Thoracic aorta (tissue), 2 donors: ENCODE results near the gene ZNF682. TPM values are rescaled to one million over a fixed set of nuclear protein-coding genes. Genes with fewer than 3 reads are reported as not detected.
"Not testable (repeated sequence)": the region's sequence is repeated elsewhere in the genome, so short reads cannot be mapped to it uniquely, and the experiment has no call there.

Source experiments
- ATAC-seq: fragments of 150-250 bp; one replicate; pipeline ENCODE4 v1.8.0; 2017; ENCODE audit warnings: low read depth; ENCODE audit not compliant: insufficient number of reproducible peaks, low FRiP score
- DNase-seq: peaks from one replicate; pipeline ENCODE4 v3.0.0-alpha.2; 2020; ENCODE audit warnings: low spot score
- H3K27ac ChIP-seq, 2 donors: fragments of 200-600 bp; sonication (generic); 1 replicate in 1 of 2; 2 replicates in 1 of 2; pipeline ENCODE4 v1.5.1; 2016; ENCODE audit warnings: mild to moderate bottlenecking in 2 of 2, moderate library complexity in 2 of 2
- H3K27me3 ChIP-seq: fragments of 200-600 bp; sonication (generic); replicated peaks from 2 replicates; pipeline ENCODE4 v1.6.0; 2016; ENCODE audit warnings: mild to moderate bottlenecking; ENCODE audit not compliant: insufficient read depth
- H3K36me3 ChIP-seq: fragments of 200-600 bp; sonication (generic); one replicate; pipeline ENCODE4 v1.5.1; 2016
- H3K4me1 ChIP-seq, 2 donors: fragments of 200-600 bp; sonication (generic); 1 replicate in 1 of 2; 2 replicates in 1 of 2; pipeline versions ENCODE4 v1.5.1 to v1.6.0; 2016; ENCODE audit warnings: low read depth in 2 of 2, mild to moderate bottlenecking in 1 of 2; ENCODE audit not compliant: control insufficient read depth in 1 of 2
- H3K4me3 ChIP-seq: fragments of 200-600 bp; sonication (generic); 2 replicates; pipeline ENCODE4 v1.5.1; 2016; ENCODE audit warnings: mild to moderate bottlenecking
- H3K9me3 ChIP-seq: fragments of 200-600 bp; sonication (generic); 2 replicates; pipeline ENCODE4 v1.5.1; 2016
- total RNA-seq, 2 donors: library from RNA; depleted of rRNA; stranded (reverse); fragments of >200 nt; gene quantifications; one replicate each; pipeline versions ENCODE4 v1.1.0 to v1.2.3, GENCODE V29; 2016
- TF ChIP-seq, protein P1 (sequence below): fragments of 200-600 bp; sonication (generic); IDR thresholded peaks from one replicate; pipeline ENCODE4 v1.5.1; 2019; ENCODE audit warnings: antibody characterized with exemption

Gene ZNF682
- total RNA-seq, 2 donors from 2014 or later: 0.54 to 2.3 TPM

DNA sequence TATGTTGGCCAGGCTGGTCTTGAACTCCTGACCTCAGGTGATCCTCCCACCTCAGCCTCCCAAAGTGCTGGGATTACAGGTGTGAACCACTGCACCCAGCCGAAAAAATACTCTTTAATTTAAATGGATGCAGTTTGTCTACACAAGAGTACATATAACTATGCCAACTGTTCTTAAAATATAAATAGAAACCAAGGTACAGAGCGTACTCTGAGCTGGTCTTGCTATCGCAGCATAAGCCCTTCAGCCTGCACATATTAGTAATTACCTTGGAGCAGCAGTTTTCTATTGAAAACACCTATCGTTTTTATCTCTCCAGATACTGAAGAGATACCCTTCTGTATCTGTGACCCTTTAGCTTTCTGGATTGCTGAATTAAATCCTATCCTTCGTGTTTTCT, 3.4 kb downstream of the ZNF682 start:
- ATAC-seq (no peak), DNase-seq (no peak)
- no peaks in the 10 kb centered on the region for H3K9me3 ChIP-seq
- TF ChIP-seq, protein P1, sequence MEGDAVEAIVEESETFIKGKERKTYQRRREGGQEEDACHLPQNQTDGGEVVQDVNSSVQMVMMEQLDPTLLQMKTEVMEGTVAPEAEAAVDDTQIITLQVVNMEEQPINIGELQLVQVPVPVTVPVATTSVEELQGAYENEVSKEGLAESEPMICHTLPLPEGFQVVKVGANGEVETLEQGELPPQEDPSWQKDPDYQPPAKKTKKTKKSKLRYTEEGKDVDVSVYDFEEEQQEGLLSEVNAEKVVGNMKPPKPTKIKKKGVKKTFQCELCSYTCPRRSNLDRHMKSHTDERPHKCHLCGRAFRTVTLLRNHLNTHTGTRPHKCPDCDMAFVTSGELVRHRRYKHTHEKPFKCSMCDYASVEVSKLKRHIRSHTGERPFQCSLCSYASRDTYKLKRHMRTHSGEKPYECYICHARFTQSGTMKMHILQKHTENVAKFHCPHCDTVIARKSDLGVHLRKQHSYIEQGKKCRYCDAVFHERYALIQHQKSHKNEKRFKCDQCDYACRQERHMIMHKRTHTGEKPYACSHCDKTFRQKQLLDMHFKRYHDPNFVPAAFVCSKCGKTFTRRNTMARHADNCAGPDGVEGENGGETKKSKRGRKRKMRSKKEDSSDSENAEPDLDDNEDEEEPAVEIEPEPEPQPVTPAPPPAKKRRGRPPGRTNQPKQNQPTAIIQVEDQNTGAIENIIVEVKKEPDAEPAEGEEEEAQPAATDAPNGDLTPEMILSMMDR: no peak
- no peak overlapping the region for H3K27ac ChIP-seq
- H3K36me3 ChIP-seq: peaks cover 5% of the 10 kb centered on the region
- no peaks in the 10 kb centered on the region for H3K27me3 ChIP-seq
- H3K4me3 ChIP-seq: no peak overlapping the region
- H3K4me1 ChIP-seq: peaks cover 6% of the 10 kb centered on the region in 2 donors

DNA sequence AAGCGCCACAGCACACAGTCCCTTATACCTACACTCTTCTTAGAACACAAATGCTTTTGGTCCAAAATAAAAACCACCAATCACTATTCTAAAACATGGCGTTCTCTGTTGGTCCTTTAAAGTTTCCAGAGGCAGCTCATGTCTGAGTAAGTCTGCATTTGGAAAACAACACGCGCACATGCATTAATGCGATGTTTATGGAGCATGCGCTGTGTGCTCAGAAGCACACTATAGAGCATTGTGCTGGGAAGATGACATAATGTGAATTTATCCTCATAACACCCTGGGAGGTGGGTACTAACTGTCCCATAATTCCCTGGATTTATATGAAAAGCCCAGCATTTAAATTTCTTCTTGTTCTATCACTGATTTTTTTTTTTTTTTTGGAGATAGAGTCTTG, 10.7 kb downstream of the ZNF682 start:
- H3K9me3 ChIP-seq: no peaks in the 10 kb centered on the region
- DNase-seq: no peak
- H3K27me3 ChIP-seq: no peaks in the 10 kb centered on the region
- no peak overlapping the region for H3K27ac ChIP-seq
- no peaks in the 10 kb centered on the region for H3K4me1 ChIP-seq
- ATAC-seq: no peak
- TF ChIP-seq, protein P1: no peak
- peaks cover 8% of the 10 kb centered on the region for H3K36me3 ChIP-seq
- no peak overlapping the region for H3K4me3 ChIP-seq

DNA sequence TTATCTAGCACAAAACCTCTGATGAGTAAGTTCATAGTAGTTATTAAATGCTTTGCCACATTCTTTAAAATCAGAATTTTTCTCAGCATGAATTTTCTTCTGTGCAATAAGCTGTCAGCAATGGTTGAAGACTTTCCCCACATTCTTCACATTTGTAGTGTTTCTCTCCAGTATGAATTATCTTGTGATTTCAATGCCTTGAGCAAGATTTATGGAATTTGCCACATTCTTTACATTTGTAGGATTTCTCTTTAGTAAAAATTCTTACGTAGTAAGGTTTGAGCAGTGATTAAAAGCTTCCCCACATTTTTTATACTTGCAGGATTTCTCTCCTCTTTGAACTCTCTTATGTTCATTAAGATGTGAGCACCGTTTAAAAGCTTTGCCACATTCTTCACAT, 33.6 kb downstream of the ZNF682 start:
- no peaks in the 10 kb centered on the region for H3K27me3 ChIP-seq
- H3K27ac ChIP-seq: no peak overlapping the region
- ATAC-seq (no peak), DNase-seq (no peak)
- TF ChIP-seq, protein P1: no peak
- peaks cover 39% of the 10 kb centered on the region for H3K9me3 ChIP-seq
- no peaks in the 10 kb centered on the region for H3K4me1 ChIP-seq
- H3K4me3 ChIP-seq: no peak overlapping the region
- H3K36me3 ChIP-seq: peaks cover 26% of the 10 kb centered on the region

DNA sequence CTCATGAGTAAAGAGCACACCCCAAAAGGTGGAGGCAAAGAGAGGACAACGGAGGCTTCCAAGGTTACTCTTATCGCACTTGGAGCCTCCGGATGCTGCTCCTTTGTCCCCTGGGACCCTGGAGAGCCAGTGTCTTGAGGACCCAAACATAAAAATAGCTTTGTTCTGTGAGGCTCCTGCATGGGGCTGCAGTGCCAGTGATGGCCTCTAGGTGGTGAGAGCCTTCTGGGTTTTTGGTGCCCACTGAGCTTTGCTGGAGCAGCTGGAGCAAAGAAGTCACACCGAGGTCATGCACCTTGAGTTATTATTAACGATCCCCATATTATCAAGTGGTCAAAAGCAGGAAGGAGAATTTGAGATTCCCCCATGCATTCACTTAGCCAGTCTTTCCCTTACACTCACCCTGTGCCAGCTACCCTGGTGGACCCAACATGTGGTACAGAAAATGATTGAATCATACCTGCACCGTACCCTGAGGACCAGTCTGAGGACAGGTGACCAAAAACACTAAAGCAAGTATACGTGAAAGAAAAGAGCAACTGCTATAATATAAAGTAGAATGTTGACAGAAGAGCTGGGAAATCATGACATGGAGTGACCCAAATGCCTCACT, 41.5 kb downstream of the ZNF682 start:
- no peak for ATAC-seq

DNA sequence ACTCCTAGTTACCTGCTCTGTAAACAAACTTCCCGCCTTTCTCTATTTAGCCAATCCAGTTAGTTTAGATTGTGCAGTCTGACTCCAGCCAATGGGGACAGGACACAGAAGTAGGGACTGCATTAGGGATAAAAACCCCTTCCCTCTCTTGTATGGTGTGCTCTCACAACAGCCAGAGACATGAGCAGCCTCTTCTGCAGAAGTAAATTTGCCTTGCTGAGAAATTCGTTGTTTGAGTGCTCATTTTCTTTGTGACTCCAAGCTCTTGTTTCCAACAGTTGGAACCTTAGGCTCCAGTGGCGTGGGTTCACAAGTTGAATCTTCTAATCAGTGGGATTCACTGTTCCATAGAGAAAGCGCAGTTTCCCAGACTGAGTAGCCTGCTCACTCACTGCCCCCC, 72.4 kb downstream of the ZNF682 start:
- Histone ChIP-seq H3K4me1 (no peaks in the 10 kb centered on the region), H3K27me3 (no peaks in the 10 kb centered on the region), H3K36me3 (no peaks in the 10 kb centered on the region), H3K9me3 (peaks cover 20% of the 10 kb centered on the region), H3K4me3 (no peak overlapping the region), H3K27ac (no peak overlapping the region)
- TF ChIP-seq, protein P1: no peak
- ATAC-seq: no peak
- no peak for DNase-seq

More for the DNA sequence above, 41.5 kb downstream of the ZNF682 start:
- Histone ChIP-seq H3K9me3 (peaks cover 3% of the 10 kb centered on the region), H3K27ac (no peak overlapping the region), H3K4me1 (no peaks in the 10 kb centered on the region), H3K4me3 (no peak overlapping the region), H3K36me3 (no peaks in the 10 kb centered on the region), H3K27me3 (no peaks in the 10 kb centered on the region)
- no peak for DNase-seq
- TF ChIP-seq, protein P1: peak; percentile 52

DNA sequence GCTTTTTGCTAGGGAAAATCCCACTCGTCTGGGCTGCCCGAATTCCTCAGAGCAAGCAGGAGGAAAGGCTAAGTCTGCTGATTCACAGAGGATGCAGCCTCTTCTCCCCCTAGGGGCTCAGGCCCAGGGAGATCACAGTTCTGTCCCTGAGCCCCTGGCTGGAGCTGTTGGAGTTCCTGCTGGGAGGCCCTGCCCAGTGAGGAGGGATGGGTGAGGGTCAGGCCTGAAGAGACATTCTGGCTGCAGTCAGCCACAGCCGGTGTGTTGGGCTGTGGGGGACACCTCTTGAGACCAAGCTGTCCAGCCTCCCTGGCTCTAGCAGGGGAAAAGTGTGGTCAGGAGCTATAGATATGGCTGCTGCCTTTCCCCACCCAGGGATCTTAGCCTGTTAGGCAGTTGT, 73.2 kb downstream of the ZNF682 start:
- H3K4me3 ChIP-seq, H3K27me3 ChIP-seq, H3K4me1 ChIP-seq, H3K36me3 ChIP-seq, DNase-seq, ATAC-seq, H3K27ac ChIP-seq: not testable (repeated sequence)
- peaks cover 20% of the 10 kb centered on the region for H3K9me3 ChIP-seq
